Measurements from ENCODE around the gene ILDR1.
"Not testable (repeated sequence)": the region's sequence is repeated elsewhere in the genome, so short reads cannot be mapped to it uniquely, and the experiment has no call there.

DNA sequence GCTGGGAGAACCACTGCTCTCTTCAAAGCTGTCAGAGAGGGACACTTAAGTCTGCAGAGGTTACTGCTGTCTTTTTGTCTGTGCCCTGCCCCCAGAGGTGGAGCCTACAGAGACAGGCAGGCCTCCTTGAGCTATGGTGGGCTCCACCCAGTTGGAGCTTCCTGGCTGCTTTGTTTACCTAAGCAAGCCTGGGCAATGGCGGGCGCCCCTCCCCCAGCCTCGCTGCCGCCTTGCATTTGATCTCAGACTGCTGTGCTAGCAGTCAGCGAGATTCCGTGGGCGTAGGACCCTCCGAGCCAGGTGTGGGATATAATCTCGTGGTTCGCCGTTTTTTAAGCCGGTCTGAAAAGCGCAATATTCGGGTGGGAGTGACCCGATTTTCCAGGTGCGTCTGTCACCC, 25.2 kb upstream of the ILDR1 start:
- not testable (repeated sequence) for TF ChIP-seq CTCF (IDR thresholded peaks at IDR 0.05); ZFX (IDR thresholded peaks at IDR 0.05; ENCODE audit: borderline replicate concordance)
